Endodermal cell (in vitro differentiated cells): Measurements from ENCODE around the gene LRPAP1. TPM values are rescaled to one million over a fixed set of nuclear protein-coding genes. Genes with fewer than 3 reads are reported as not detected.

Experiments
- DNase-seq: peaks from one replicate; pipeline ENCODE4 v3.0.0-alpha.2; 2017
- H3K27ac ChIP-seq: 2 replicates; pipeline ENCODE4 v1.5.1; 2013; ENCODE audit warnings: mild to moderate bottlenecking, low read depth, low read length, moderate library complexity
- H3K27me3 ChIP-seq: 2 replicates; pipeline ENCODE4 v1.6.1; 2013; ENCODE audit warnings: mild to moderate bottlenecking, low read length, moderate library complexity; ENCODE audit not compliant: insufficient read depth, control insufficient read depth, poor library complexity, severe bottlenecking
- H3K36me3 ChIP-seq: 2 replicates; pipeline ENCODE4 v1.7.0; 2013; ENCODE audit warnings: mild to moderate bottlenecking, low read length, moderate library complexity; ENCODE audit not compliant: control insufficient read depth, insufficient read depth
- H3K4me1 ChIP-seq: one replicate; pipeline ENCODE4 v1.7.0; 2013; ENCODE audit warnings: low read length; ENCODE audit not compliant: control insufficient read depth, insufficient read depth
- H3K4me3 ChIP-seq: 2 replicates; pipeline ENCODE4 v1.5.1; 2013; ENCODE audit warnings: mild to moderate bottlenecking, low read length, moderate library complexity
- H3K9ac ChIP-seq: 2 replicates; pipeline ENCODE4 v1.6.1; 2013; ENCODE audit warnings: mild to moderate bottlenecking, low read length, moderate library complexity; ENCODE audit not compliant: poor library complexity, severe bottlenecking; ENCODE audit errors: extremely low read depth
- H3K9me3 ChIP-seq: 2 replicates; pipeline ENCODE4 v1.6.1; 2013; ENCODE audit warnings: mild to moderate bottlenecking, low read length, moderate library complexity; ENCODE audit not compliant: control insufficient read depth
- H3K27ac Mint-ChIP-seq: 2 replicates; pipeline ENCODE4 v1.8.0; 2020; ENCODE audit warnings: mixed read lengths
- H3K27me3 Mint-ChIP-seq: 2 replicates; pipeline ENCODE4 v1.8.0; 2021; ENCODE audit warnings: mild to moderate bottlenecking, mixed read lengths; ENCODE audit not compliant: insufficient read depth
- H3K36me3 Mint-ChIP-seq: 2 replicates; pipeline ENCODE4 v1.8.0; 2020; ENCODE audit warnings: low read depth, mixed read lengths
- H3K4me1 Mint-ChIP-seq: 2 replicates; pipeline ENCODE4 v1.8.0; 2020; ENCODE audit warnings: mixed read lengths
- H3K4me3 Mint-ChIP-seq: 2 replicates; pipeline ENCODE4 v1.8.0; 2020; ENCODE audit warnings: mild to moderate bottlenecking, moderate library complexity, mixed read lengths
- H3K9me3 Mint-ChIP-seq: 2 replicates; pipeline ENCODE4 v1.8.0; 2020; ENCODE audit warnings: mild to moderate bottlenecking, mixed read lengths
- WGBS, 2 experiments: methylation state at CpG; one replicate each; pipeline versions ENCODE4 v1.1.5 to v1.1.7; 2013; ENCODE audit warnings: missing lambda C conversion rate in 2 of 2, mixed read lengths in 1 of 2; ENCODE audit not compliant: insufficient coverage in 1 of 2, insufficient read length in 1 of 2; 5-methylcytosine and 5-hydroxymethylcytosine counted together
- total RNA-seq, 2 donors: library from RNA; stranded (reverse); fragmentation: NEBNext Ultra II Directional in 1 of 2; extraction: Animal tissue kit (Norgen Biotek cat#: 25700) in 1 of 2; gene quantifications; 2 replicates in 1 of 2; 3 replicates in 1 of 2; pipeline ENCODE4 v1.2.1, GENCODE V29; 2021
- TF ChIP-seq, protein P1 (sequence below): fragments of 200-600 bp; sonication (generic); conservative IDR thresholded peaks from 2 replicates; pipeline ENCODE4 v1.5.0; 2021; ENCODE audit warnings: antibody characterized with exemption, mild to moderate bottlenecking

Gene LRPAP1
- total RNA-seq, 2 donors from 2014 or later: 111 to 129 TPM

DNA sequence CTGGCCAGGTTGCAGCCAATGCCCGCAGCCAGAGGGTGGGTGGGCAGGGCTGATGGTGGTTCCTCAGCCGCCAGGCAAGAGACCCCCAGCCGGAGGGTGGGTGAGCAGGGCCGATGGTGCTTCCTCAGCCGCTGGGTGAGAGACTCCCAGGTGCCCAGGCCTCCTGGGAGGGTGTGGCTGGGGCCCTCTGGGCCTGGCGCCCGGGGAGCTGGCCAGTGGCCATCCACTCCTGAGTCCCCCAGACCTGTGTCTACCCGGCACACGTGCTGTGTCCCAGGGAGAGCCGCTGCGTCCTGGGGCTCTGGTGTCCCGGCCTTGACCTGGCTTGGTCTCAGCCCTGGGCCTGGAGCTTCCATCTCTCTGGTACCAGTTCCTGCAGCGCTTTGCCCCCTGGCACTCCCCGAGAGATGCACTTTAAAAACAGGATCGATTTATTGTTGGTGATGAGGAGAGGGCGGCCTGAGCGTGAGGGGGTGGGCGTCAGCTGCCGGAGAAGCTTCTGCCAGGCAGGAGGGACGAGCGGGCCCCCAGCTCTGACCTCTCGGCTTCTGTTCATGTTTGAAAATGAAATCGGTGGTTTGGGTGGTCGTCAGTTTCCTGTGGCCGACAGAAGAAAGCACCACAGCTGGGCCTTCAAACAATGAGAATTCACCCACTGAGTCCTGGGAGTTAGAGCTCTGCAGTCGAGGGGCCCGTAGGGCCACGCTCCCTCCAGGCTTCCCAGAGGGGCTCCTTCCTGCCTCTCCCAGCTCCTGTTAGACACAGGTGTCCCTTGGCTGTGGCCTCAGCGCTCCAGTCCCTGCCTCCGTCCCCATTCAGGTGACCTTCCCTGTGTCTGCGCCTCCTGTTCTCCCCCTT, 62.6 kb downstream of the LRPAP1 start:
- Histone ChIP-seq H3K27me3 (peaks cover 6% of the 10 kb centered on the region), H3K27ac (no peak overlapping the region), H3K9me3 (no peaks in the 10 kb centered on the region), H3K4me1 (no peaks in the 10 kb centered on the region), H3K36me3 (no peaks in the 10 kb centered on the region), H3K9ac (no peak overlapping the region), H3K4me3 (no peak overlapping the region)
- H3K4me3 Mint-ChIP-seq: no peak overlapping the region
- H3K9me3 Mint-ChIP-seq: no peaks in the 10 kb centered on the region
- 90 to 93% methylated on average over 15 to 31 of the region's 31 CpGs for WGBS, 2 experiments
- peaks cover 20% of the 10 kb centered on the region for H3K27me3 Mint-ChIP-seq
- TF ChIP-seq, protein P1, sequence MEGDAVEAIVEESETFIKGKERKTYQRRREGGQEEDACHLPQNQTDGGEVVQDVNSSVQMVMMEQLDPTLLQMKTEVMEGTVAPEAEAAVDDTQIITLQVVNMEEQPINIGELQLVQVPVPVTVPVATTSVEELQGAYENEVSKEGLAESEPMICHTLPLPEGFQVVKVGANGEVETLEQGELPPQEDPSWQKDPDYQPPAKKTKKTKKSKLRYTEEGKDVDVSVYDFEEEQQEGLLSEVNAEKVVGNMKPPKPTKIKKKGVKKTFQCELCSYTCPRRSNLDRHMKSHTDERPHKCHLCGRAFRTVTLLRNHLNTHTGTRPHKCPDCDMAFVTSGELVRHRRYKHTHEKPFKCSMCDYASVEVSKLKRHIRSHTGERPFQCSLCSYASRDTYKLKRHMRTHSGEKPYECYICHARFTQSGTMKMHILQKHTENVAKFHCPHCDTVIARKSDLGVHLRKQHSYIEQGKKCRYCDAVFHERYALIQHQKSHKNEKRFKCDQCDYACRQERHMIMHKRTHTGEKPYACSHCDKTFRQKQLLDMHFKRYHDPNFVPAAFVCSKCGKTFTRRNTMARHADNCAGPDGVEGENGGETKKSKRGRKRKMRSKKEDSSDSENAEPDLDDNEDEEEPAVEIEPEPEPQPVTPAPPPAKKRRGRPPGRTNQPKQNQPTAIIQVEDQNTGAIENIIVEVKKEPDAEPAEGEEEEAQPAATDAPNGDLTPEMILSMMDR: no peak
- no peaks in the 10 kb centered on the region for H3K4me1 Mint-ChIP-seq
- H3K36me3 Mint-ChIP-seq: no peaks in the 10 kb centered on the region
- DNase-seq: no peak
- no peak overlapping the region for H3K27ac Mint-ChIP-seq

DNA sequence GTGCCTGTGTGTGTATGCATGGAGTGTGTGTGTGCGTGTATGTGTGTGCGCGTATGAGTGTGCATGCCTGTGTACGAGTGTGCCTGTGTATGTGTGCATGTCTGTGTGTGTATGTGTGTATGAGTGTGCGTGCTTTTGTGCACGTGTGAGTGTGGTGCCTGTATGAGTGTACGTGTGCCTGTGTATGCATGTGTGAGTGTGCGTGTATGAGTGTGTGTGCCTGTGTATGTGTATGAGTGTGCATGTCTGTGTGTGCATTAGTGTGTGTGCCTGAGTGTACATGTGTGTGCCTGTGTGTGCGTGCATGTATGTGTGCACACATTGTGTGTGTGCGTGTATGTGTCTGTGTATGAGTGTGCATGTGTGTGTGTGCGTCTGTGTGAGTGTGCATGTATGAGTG, 63.4 kb downstream of the LRPAP1 start:
- no peak overlapping the region for H3K4me3 ChIP-seq
- no peaks in the 10 kb centered on the region for H3K4me1 ChIP-seq
- no peak overlapping the region for H3K27ac Mint-ChIP-seq
- peaks cover 12% of the 10 kb centered on the region for H3K27me3 ChIP-seq
- H3K9ac ChIP-seq: no peak overlapping the region
- peaks cover 22% of the 10 kb centered on the region for H3K27me3 Mint-ChIP-seq
- no peaks in the 10 kb centered on the region for H3K36me3 ChIP-seq
- no peaks in the 10 kb centered on the region for H3K36me3 Mint-ChIP-seq
- no peak overlapping the region for H3K27ac ChIP-seq
- no peaks in the 10 kb centered on the region for H3K4me1 Mint-ChIP-seq
- TF ChIP-seq, protein P1: no peak
- no peak for DNase-seq
- no peaks in the 10 kb centered on the region for H3K9me3 ChIP-seq
- WGBS, 2 experiments: 88 to 91% methylated on average over 10 to 11 of the region's 11 CpGs
- no peak overlapping the region for H3K4me3 Mint-ChIP-seq
- H3K9me3 Mint-ChIP-seq: no peaks in the 10 kb centered on the region

DNA sequence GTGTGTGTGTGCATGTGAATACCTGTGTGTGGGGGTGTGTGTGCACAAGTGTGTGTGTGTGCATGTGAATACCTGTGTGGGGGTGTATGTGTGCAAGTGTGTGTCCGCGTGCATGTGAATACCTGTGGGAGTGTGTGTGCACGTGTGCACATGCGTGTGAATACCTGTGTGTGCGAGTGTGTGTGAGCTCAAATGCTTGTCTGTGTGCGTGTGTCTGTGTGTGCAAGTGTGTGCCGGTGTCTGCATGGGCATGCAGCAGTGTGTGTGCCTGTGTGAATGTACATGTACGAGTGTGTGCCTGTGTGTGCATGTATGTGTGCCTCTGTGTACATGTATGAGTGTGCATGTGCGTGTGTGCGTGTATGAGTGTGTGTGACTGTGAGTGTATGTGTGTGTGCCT, 64.1 kb downstream of the LRPAP1 start:
- no peak overlapping the region for H3K27ac Mint-ChIP-seq
- H3K4me1 Mint-ChIP-seq: no peaks in the 10 kb centered on the region
- TF ChIP-seq, protein P1: no peak
- Histone ChIP-seq H3K4me3 (no peak overlapping the region), H3K9ac (no peak overlapping the region), H3K4me1 (no peaks in the 10 kb centered on the region), H3K36me3 (no peaks in the 10 kb centered on the region), H3K27me3 (peaks cover 15% of the 10 kb centered on the region), H3K9me3 (no peaks in the 10 kb centered on the region), H3K27ac (no peak overlapping the region)
- H3K36me3 Mint-ChIP-seq: no peaks in the 10 kb centered on the region
- DNase-seq: no peak
- WGBS, 2 experiments: 93 to 100% methylated on average over 6 to 10 of the region's 10 CpGs
- H3K4me3 Mint-ChIP-seq: no peak overlapping the region
- H3K9me3 Mint-ChIP-seq: no peaks in the 10 kb centered on the region
- H3K27me3 Mint-ChIP-seq: peaks cover 22% of the 10 kb centered on the region
